Smooth muscle cell of trachea (primary cell): Measurements from ENCODE around the gene CIZ1. TPM values are rescaled to one million over a fixed set of nuclear protein-coding genes. Genes with fewer than 3 reads are reported as not detected.

ENCODE experiments used
- total RNA-seq: library from RNA; depleted of rRNA; stranded (reverse); fragments of >200 nt; gene quantifications from 2 replicates; pipeline ENCODE4 v1.2.1, GENCODE V29; 2014

CIZ1 gene, protein sequence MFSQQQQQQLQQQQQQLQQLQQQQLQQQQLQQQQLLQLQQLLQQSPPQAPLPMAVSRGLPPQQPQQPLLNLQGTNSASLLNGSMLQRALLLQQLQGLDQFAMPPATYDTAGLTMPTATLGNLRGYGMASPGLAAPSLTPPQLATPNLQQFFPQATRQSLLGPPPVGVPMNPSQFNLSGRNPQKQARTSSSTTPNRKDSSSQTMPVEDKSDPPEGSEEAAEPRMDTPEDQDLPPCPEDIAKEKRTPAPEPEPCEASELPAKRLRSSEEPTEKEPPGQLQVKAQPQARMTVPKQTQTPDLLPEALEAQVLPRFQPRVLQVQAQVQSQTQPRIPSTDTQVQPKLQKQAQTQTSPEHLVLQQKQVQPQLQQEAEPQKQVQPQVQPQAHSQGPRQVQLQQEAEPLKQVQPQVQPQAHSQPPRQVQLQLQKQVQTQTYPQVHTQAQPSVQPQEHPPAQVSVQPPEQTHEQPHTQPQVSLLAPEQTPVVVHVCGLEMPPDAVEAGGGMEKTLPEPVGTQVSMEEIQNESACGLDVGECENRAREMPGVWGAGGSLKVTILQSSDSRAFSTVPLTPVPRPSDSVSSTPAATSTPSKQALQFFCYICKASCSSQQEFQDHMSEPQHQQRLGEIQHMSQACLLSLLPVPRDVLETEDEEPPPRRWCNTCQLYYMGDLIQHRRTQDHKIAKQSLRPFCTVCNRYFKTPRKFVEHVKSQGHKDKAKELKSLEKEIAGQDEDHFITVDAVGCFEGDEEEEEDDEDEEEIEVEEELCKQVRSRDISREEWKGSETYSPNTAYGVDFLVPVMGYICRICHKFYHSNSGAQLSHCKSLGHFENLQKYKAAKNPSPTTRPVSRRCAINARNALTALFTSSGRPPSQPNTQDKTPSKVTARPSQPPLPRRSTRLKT
- 35.6 and 42.7 TPM in 2 replicates for total RNA-seq

DNA sequence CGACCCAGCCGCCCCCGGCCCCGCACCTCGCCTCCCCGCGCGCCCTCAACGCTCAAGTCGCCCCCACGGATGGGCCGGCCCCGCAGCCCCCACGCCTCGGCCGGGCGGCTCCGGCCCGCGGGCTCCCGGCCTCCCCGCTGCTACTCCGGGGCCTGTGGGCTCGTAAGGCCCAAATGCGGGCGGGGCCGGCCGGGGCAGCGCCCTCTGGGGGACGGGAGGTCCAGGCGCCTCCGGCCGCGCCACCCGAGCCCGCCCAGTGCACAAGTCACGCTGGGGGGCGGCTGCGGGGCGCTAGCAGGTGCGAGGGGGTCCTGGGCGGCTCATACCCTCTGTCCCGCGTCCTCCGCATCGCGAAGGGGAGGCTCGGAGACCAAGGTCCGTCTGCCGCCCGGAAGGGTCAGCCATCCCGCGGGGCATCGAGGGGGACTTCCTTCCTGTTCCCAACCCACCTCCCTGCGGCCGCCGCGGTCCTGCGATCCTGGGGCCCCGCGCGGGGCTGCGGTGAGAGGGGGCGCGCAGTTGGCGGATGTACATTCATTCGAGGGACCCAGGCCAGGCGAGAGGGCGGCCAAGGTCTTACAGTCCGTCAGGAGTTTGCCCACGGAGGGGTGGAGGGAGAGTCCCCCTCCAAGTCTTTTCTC, at the start of gene CIZ1:
Gene CIZ1 (minus strand): TSS at position 167 of the 641 bp plus-strand sequence. CDS start 715 bp downstream, outside the sequence.

DNA sequence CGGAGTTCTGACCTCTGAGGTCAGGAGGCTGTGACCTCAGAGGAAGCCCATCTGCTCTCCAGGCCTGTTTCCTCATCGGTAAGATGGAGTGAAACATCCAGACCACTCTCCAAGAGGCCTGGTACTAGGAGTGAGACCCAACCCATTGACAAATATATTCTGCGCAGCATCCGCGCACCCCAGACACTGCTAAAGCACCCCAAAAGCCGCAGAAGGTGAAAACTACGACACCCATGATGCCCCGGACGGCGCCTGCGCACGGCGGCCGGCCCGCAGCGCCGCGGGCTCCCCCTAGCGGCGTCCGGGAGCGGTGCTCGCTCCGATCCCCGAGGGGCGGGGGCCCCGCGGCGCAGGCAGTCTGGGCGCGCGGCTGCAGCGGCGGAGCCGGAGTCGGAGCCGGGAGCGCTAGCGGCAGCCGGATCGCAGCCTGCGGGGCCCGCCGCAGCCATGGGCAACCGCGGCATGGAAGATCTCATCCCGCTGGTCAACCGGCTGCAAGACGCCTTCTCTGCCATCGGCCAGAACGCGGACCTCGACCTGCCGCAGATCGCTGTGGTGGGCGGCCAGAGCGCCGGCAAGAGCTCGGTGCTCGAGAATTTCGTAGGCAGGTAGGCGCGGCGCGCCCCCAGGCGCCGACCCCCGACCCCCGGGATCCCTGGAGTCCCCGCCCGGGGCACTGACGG, 11.8 kb upstream of the CIZ1 start, which contains the start of gene DNM1:
Gene DNM1 (plus strand): TSS at position 356 of the 683 bp plus-strand sequence. CDS start 92 bp downstream, at position 448.

DNA sequence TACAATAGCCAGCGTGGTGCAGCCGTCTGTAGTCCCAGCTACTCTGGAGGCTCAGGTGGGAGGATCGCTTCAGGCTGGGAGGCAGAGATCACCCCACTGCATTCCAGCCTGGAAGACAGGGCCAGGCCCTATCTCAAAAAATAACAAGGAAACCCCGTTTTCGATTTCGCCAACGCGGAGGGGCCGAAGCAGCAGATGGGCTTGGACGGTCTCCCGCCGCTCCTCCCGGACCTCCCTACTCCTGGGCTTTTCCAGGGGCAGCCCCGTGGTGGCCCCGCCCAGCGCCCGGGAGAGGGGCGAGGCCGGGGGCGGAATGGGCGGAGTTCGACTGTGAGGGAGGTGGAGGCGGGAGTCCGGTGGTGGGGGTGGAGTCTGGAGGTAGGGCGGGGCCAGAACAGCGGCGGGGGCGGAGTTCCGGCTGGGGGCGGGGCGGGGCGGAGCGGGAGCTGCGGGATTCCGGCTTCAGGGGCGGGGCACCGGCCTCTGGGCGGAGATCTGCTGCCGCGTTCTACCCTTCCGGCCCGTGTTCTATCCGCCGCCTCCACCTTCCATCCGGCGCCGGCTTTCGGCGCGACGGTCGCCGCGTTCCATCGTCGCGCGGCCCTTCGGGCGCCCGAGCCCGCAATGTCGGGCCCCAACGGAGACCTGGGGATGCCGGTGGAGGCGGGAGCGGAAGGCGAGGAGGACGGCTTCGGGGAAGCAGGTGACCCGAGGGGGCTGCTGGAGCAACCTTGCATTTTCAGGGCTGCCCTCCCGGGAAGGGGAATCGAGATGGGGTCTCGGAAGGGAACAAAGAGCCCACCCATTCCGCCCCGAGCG, 31.4 kb downstream of the CIZ1 start, which contains the start of gene BBLN:
Gene BBLN (plus strand): TSS at position 482 of the 819 bp plus-strand sequence. CDS start 143 bp downstream, at position 625.

DNA sequence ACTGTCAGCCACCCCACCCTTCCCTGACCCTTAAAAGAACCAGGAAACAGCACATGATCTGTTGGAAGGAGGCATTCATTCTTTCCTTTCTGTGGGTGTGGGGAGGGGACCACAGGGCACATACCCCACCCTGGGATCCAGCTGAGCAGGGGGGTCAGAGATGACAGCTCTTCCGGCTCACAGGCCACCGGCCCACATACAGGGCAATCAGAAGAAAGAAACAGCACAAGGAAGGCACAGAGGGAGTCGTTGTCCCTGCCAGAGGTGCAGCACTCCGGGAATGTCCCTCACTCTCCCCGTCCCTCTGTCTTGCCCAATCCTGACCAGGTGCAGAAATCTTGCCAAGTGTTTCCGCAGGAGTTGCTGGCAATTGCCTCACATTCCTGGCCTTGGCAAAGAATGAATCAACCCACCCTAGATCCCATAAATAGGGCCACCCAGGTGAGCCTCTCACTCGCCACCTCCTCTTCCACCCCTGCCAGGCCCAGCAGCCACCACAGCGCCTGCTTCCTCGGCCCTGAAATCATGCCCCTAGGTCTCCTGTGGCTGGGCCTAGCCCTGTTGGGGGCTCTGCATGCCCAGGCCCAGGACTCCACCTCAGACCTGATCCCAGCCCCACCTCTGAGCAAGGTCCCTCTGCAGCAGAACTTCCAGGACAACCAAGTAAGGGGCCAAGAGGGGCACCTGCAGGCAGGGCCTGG, 42.2 kb downstream of the CIZ1 start, which contains the start of gene LCN2:
Gene LCN2 (plus strand): TSS at position 453 of the 701 bp plus-strand sequence. CDS start 73 bp downstream, at position 526.

DNA sequence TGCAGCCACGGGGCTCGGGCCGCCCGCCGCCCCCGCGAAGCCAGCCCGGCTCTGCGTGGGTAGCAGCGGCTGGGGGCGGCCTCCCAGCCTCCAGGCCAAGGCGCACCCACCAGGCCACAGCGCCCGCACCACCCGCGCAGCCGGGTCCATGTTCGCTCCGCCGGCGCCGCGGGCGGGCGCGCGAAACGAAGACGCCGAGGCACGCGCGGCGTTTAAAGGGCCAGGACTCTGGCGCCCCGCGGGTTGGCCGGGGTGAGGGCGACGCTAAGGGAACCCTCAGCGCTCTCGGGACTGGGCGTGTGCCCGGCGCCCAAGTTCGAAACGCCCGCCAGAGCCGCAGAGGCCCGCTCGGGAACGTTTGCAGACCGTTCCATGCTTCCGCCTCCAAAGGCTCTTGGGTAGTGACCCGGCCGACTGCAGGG, 63.8 kb downstream of the CIZ1 start, which contains the start of gene PTGES2:
Gene PTGES2 (minus strand): TSS at position 162 of the 422 bp plus-strand sequence. CDS start 12 bp downstream, at position 150.

Other genes starting within 250 kb of the CIZ1 start
- gene EEIG1, start 210.6 kb downstream of the CIZ1 start, total RNA-seq, result 12.9 and 15.4 TPM in 2 replicates
- gene NAIF1, start 124.3 kb downstream of the CIZ1 start, total RNA-seq, result 14.2 and 14.3 TPM in 2 replicates
- 25.5 and 29.7 TPM in 2 replicates for gene SLC25A25, start 123.3 kb downstream of the CIZ1 start, total RNA-seq
- 62.0 and 63.5 TPM in 2 replicates for gene PTGES2, start 63.8 kb downstream of the CIZ1 start, total RNA-seq
- gene LCN2, start 42.1 kb downstream of the CIZ1 start, total RNA-seq, result not detected in 2 replicates
- gene BBLN, start 31.3 kb downstream of the CIZ1 start, total RNA-seq, result 31.0 and 55.7 TPM in 2 replicates
- gene DNM1, start 11.8 kb upstream of the CIZ1 start, total RNA-seq, result 83.0 and 86.0 TPM in 2 replicates
- gene GOLGA2, start 84.4 kb upstream of the CIZ1 start, total RNA-seq, result 114 and 127 TPM in 2 replicates
- gene SWI5, start 84.7 kb upstream of the CIZ1 start, total RNA-seq, result 44.3 and 46.5 TPM in 2 replicates
- 13.7 and 19.5 TPM in 2 replicates for gene TRUB2, start 130.9 kb upstream of the CIZ1 start, total RNA-seq
- 17.0 and 23.1 TPM in 2 replicates for gene COQ4, start 131.3 kb upstream of the CIZ1 start, total RNA-seq
- gene SLC27A4, start 149.0 kb upstream of the CIZ1 start, total RNA-seq, result 10.6 and 18.9 TPM in 2 replicates
- gene URM1, start 179.8 kb upstream of the CIZ1 start, total RNA-seq, result 32.7 and 36.7 TPM in 2 replicates
- gene CERCAM, start 229.3 kb upstream of the CIZ1 start, total RNA-seq, result 86.8 and 179 TPM in 2 replicates